Activated gamma-delta T cell (primary cell): ENCODE measurements around the gene SRC.

Source experiments
- DNase-seq: peaks from one replicate; lab custom pipeline; 2025; lab: John Stamatoyannopoulos, UW

The SRC gene

GRCh38 chr20:37413379-37413778 lies 67.4 kb downstream of the SRC start:
- no peak for DNase-seq

GRCh38 chr20:37414224-37415035 lies 68.5 kb downstream of the SRC start:
- no peak for DNase-seq

GRCh38 chr20:37415118-37416085 lies 69.5 kb downstream of the SRC start:
- no peak for DNase-seq

GRCh38 chr20:37416100-37416847 lies 70.3 kb downstream of the SRC start:
- no peak for DNase-seq

- DNase-seq = no peak
These were observed 71.1 kb downstream of the SRC start for GRCh38 chr20:37416848-37417616.

GRCh38 chr20:37417617-37418467 lies 71.9 kb downstream of the SRC start:
- DNase-seq = no peak

- DNase-seq = no peak
These were observed 72.7 kb downstream of the SRC start for GRCh38 chr20:37418591-37419109.

- DNase-seq = no peak
These were observed 73.4 kb downstream of the SRC start for GRCh38 chr20:37419307-37419706.

- no peak for DNase-seq
These were observed 74.0 kb downstream of the SRC start for GRCh38 chr20:37419774-37420542.

- DNase-seq = no peak
These were observed 74.7 kb downstream of the SRC start for GRCh38 chr20:37420610-37421009.

- no peak for DNase-seq
These were observed 75.3 kb downstream of the SRC start for GRCh38 chr20:37421060-37421905.

- DNase-seq = no peak
These were observed 76.0 kb downstream of the SRC start for GRCh38 chr20:37421988-37422387.

GRCh38 chr20:37422791-37423286 lies 76.9 kb downstream of the SRC start:
- no peak for DNase-seq

GRCh38 chr20:37423545-37423944 lies 77.6 kb downstream of the SRC start:
- no peak for DNase-seq

GRCh38 chr20:37424062-37424851 lies 78.3 kb downstream of the SRC start:
- no peak for DNase-seq

GRCh38 chr20:37425103-37425625 lies 79.2 kb downstream of the SRC start:
- no peak for DNase-seq

GRCh38 chr20:37426106-37426505 lies 80.2 kb downstream of the SRC start:
- no peak for DNase-seq
